Measurements from ENCODE around the gene GRXCR1.

GRXCR1 gene

GRCh38 chr4:43071069-43071468 is 178.6 kb downstream of the GRXCR1 start:
- no peaks in the 10 kb centered on the region for H3K4me1 Mint-ChIP-seq
- no peak overlapping the region for H3K4me3 Mint-ChIP-seq

More at GRCh38 chr4:43071069-43071468, 178.6 kb downstream of the GRXCR1 start:
- no peak overlapping the region for H3K27ac Mint-ChIP-seq (ENCODE audit: low read depth)
- DNase-seq (ENCODE audit: low spot score in 2 of 2): no peak
- H3K27me3 Mint-ChIP-seq: no peaks in the 10 kb centered on the region
- H3K9me3 Mint-ChIP-seq: no peaks in the 10 kb centered on the region
- no peaks in the 10 kb centered on the region for H3K36me3 Mint-ChIP-seq (ENCODE audit: insufficient read depth)
- no peak for ATAC-seq (replicated peaks; ENCODE audit: extremely low read depth, poor library complexity, severe bottlenecking)

All from central memory CD8-positive, alpha-beta T cell (primary cell).